A549 (cell line): ENCODE measurements around the gene MBNL3. TPM values are rescaled to one million over a fixed set of nuclear protein-coding genes. Genes with fewer than 3 reads are reported as not detected.

Source experiments
- ATAC-seq, 2 experiments: fragments of 200-7000 bp in 1 of 2; fragments of >200 bp in 1 of 2; cut with Nextera tagmentation in 1 of 2; cut with Tn5 transposase in 1 of 2; 3 replicates each; pipeline versions ENCODE4 v1.8.0 to v1.9.1; 2018 to 2020; ENCODE audit warnings: mild to moderate bottlenecking in 1 of 2, moderate library complexity in 1 of 2
- CTCF ChIA-PET: fragments of 300-600 bp; sonication (Branson Sonifier 250); formaldehyde crosslinking; extraction: SDS; loops from one replicate; lab custom pipeline; 2021; ENCODE audit warnings: antibody characterized with exemption, inconsistent platforms; lab: Yijun Ruan, JAX
- POLR2A ChIA-PET: fragments of 350-600 bp; formaldehyde crosslinking; extraction: SDS; loops from one replicate; lab custom pipeline; 2021; ENCODE audit warnings: antibody characterized with exemption, inconsistent platforms; lab: Yijun Ruan, JAX
- DNase-seq, 2 experiments: peaks; one replicate each; pipeline versions ENCODE4 v3.0.0 to v3.0.0-alpha.2; 2011 to 2016; ENCODE audit warnings: low read depth in 1 of 2, low spot score in 1 of 2
- FAIRE-seq: peaks from 2 replicates; lab custom pipeline; 2011; peaks lifted over from hg19 to GRCh38; lab: Jason Lieb, UNC
- H3K27ac ChIP-seq, 2 experiments: fragments of >200 bp; sonication (Bioruptor Twin); formaldehyde crosslinking; 3 replicates each; pipeline ENCODE4 v1.5.1; 2016 to 2017
- H3K4me1 ChIP-seq: fragments of >200 bp; sonication (Bioruptor Twin); formaldehyde crosslinking; 3 replicates; pipeline ENCODE4 v1.6.1; 2016
- H3K4me2 ChIP-seq: fragments of >200 bp; sonication (Bioruptor Twin); formaldehyde crosslinking; 3 replicates; pipeline ENCODE4 v1.6.1; 2016
- H3K4me3 ChIP-seq: fragments of >200 bp; sonication (Bioruptor Twin); formaldehyde crosslinking; 3 replicates; pipeline ENCODE4 v1.5.1; 2016
- H3K9me3 ChIP-seq: fragments of >200 bp; sonication (Bioruptor Twin); formaldehyde crosslinking; 3 replicates; pipeline ENCODE4 v1.6.1; 2016
- BHLHE40 ChIP-seq: IDR thresholded peaks from 2 replicates; pipeline ENCODE4 v1.6.1; 2012; ENCODE audit warnings: low read depth, low read length, inconsistent platforms
- CBX8 ChIP-seq: fragments of 200-600 bp; sonication (generic); IDR thresholded peaks from 2 replicates; pipeline ENCODE4 v1.6.1; 2016
- CHD2 ChIP-seq: fragments of 150-350 bp; IDR thresholded peaks from 2 replicates; pipeline ENCODE4 v1.6.1; 2014; ENCODE audit warnings: low read length; ENCODE audit not compliant: partially characterized antibody
- CHD4 ChIP-seq: fragments of 200-600 bp; sonication (generic); IDR thresholded peaks from 2 replicates; pipeline ENCODE4 v1.6.1; 2016; ENCODE audit warnings: antibody characterized with exemption, mild to moderate bottlenecking, borderline replicate concordance
- EHF ChIP-seq: fragments of 250-450 bp; sonication (Bioruptor Pico); IDR thresholded peaks from 2 replicates; pipeline ENCODE4 v1.5.0; 2020; ENCODE audit warnings: mild to moderate bottlenecking
- EP300 ChIP-seq, 2 experiments: fragments of >200 bp; sonication (Bioruptor Twin); formaldehyde crosslinking; IDR thresholded peaks; 2 replicates in 1 of 2; 3 replicates in 1 of 2; pipeline ENCODE4 v1.6.1; 2016 to 2017
- FOSB ChIP-seq: fragments of 250-450 bp; sonication (Bioruptor Pico); IDR thresholded peaks from 2 replicates; pipeline ENCODE4 v1.5.0; 2020; ENCODE audit warnings: mild to moderate bottlenecking, moderate library complexity
- FOSL2 ChIP-seq, 2 experiments: fragments of 450-650 bp in 1 of 2; fragments of >200 bp in 1 of 2; sonication (Bioruptor Twin) in 1 of 2; formaldehyde crosslinking; IDR thresholded peaks; 2 replicates each; pipeline versions ENCODE4 v1.5.0 to v1.6.1; 2016 to 2020; ENCODE audit warnings: mild to moderate bottlenecking in 1 of 2, moderate library complexity in 1 of 2
- GATA3 ChIP-seq: IDR thresholded peaks from 2 replicates; pipeline ENCODE4 v1.6.1; 2012; ENCODE audit warnings: borderline replicate concordance
- HMGXB4 ChIP-seq: fragments of 250-450 bp; sonication (Bioruptor Pico); IDR thresholded peaks from 2 replicates; pipeline ENCODE4 v1.5.0; 2021; ENCODE audit warnings: mild to moderate bottlenecking, moderate library complexity, borderline replicate concordance
- HOXA7 ChIP-seq: fragments of 250-450 bp; sonication (Bioruptor Pico); IDR thresholded peaks from 2 replicates; pipeline ENCODE4 v1.5.0; 2020; ENCODE audit warnings: mild to moderate bottlenecking, moderate library complexity
- HOXB13 ChIP-seq: fragments of 250-450 bp; sonication (Bioruptor Pico); IDR thresholded peaks from 2 replicates; pipeline ENCODE4 v1.5.0; 2020; ENCODE audit warnings: low read depth, mild to moderate bottlenecking, moderate library complexity
- JUN ChIP-seq, 2 experiments: fragments of >200 bp; sonication (Bioruptor Twin); formaldehyde crosslinking; IDR thresholded peaks; 2 replicates in 1 of 2; 3 replicates in 1 of 2; pipeline ENCODE4 v1.6.1; 2016 to 2017
- KDM5A ChIP-seq: fragments of 200-600 bp; sonication (generic); IDR thresholded peaks from 2 replicates; pipeline ENCODE4 v1.6.1; 2016; ENCODE audit warnings: antibody characterized with exemption, mild to moderate bottlenecking
- MAFK ChIP-seq: fragments of 450-650 bp; IDR thresholded peaks from 2 replicates; pipeline ENCODE4 v1.6.1; 2014; ENCODE audit not compliant: partially characterized antibody
- MAX ChIP-seq: IDR thresholded peaks from 2 replicates; pipeline ENCODE4 v1.6.1; 2012
- NR3C1 ChIP-seq: fragments of >200 bp; sonication (Bioruptor Twin); formaldehyde crosslinking; IDR thresholded peaks from 3 replicates; pipeline ENCODE4 v1.6.1; 2017
- PHF8 ChIP-seq: fragments of 200-600 bp; sonication (generic); IDR thresholded peaks from 2 replicates; pipeline ENCODE4 v1.6.1; 2016; ENCODE audit warnings: low read depth, mild to moderate bottlenecking, antibody characterized with exemption, moderate library complexity, borderline replicate concordance
- RAD21 ChIP-seq, 2 experiments: fragments of >200 bp in 1 of 2; sonication (Bioruptor Twin) in 1 of 2; formaldehyde crosslinking in 1 of 2; IDR thresholded peaks in 1 of 2; conservative IDR thresholded peaks in 1 of 2; 2 replicates in 1 of 2; 3 replicates in 1 of 2; pipeline ENCODE4 v1.6.1; 2012 to 2018; ENCODE audit warnings: inconsistent platforms in 1 of 2
- RNF2 ChIP-seq: fragments of 200-600 bp; sonication (generic); IDR thresholded peaks from 2 replicates; pipeline ENCODE4 v1.6.1; 2016; ENCODE audit warnings: low read depth, mild to moderate bottlenecking, antibody characterized with exemption, moderate library complexity, borderline replicate concordance
- ZC3H11A ChIP-seq: fragments of 450-650 bp; IDR thresholded peaks from 2 replicates; pipeline ENCODE4 v1.6.1; 2014; ENCODE audit warnings: antibody characterized with exemption, mild to moderate bottlenecking
- ZFP36 ChIP-seq: fragments of 450-650 bp; IDR thresholded peaks from 2 replicates; pipeline ENCODE4 v1.6.1; 2014; ENCODE audit warnings: borderline replicate concordance; ENCODE audit not compliant: partially characterized antibody
- ZNF302 ChIP-seq: fragments of 250-450 bp; sonication (Bioruptor Pico); IDR thresholded peaks from 2 replicates; pipeline ENCODE4 v1.9.0; 2021; ENCODE audit warnings: inconsistent platforms, mild to moderate bottlenecking, moderate library complexity
- WGBS: methylation state at CpG from one replicate; pipeline ENCODE4 v1.1.6; 2017; ENCODE audit errors: missing lambda C conversion rate; 5-methylcytosine and 5-hydroxymethylcytosine counted together
- polyA plus RNA-seq, 4 experiments: library from polyadenylated mRNA; depleted of rRNA in 3 of 4; stranded (reverse); fragments of >200 nt; fragmentation: RNase III in 1 of 4; extraction: RNeasy Plus Mini Kit Qiagen cat#74134 plus additional on column Dnase treatment in 1 of 4; gene quantifications; 2 replicates in 3 of 4; 3 replicates in 1 of 4; pipeline ENCODE4 v1.2.3, GENCODE V29; 2011 to 2017
- TF ChIP-seq, protein P1 (sequence below): fragments of >200 bp; sonication (Bioruptor Twin); formaldehyde crosslinking; IDR thresholded peaks from 3 replicates; pipeline ENCODE4 v1.6.1; 2016
- TF ChIP-seq, protein P2 (sequence below): fragments of 200-600 bp; sonication (generic); IDR thresholded peaks from 2 replicates; pipeline ENCODE4 v1.6.1; 2016; ENCODE audit warnings: antibody characterized with exemption, mild to moderate bottlenecking, moderate library complexity
- TF ChIP-seq, protein P3 (sequence below): IDR thresholded peaks from 2 replicates; pipeline ENCODE4 v1.6.1; 2012

MBNL3 gene
- polyA plus RNA-seq, 2 of the 4 experiments (the other 2 are of a cell fraction) = not detected

- TF ChIP-seq HOXB13 (no peak), HOXA7 (CRISPR knock-in tag) (no peak), BHLHE40 (no peak), RAD21 (conservative IDR thresholded peaks at IDR 0.05 in 1 of 2, IDR thresholded peaks at IDR 0.05 in 1 of 2) (no peak), RNF2 (no peak), CHD4 (no peak), KDM5A (no peak)
- TF ChIP-seq, protein P1, sequence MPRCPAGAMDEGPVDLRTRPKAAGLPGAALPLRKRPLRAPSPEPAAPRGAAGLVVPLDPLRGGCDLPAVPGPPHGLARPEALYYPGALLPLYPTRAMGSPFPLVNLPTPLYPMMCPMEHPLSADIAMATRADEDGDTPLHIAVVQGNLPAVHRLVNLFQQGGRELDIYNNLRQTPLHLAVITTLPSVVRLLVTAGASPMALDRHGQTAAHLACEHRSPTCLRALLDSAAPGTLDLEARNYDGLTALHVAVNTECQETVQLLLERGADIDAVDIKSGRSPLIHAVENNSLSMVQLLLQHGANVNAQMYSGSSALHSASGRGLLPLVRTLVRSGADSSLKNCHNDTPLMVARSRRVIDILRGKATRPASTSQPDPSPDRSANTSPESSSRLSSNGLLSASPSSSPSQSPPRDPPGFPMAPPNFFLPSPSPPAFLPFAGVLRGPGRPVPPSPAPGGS = no peak
- TF ChIP-seq, all 56 proteins: peak for 0
Measured at GRCh38 chrX:132442691-132443090, 46.1 kb downstream of the MBNL3 start (continued).

- no peak for ATAC-seq
- no peak for DNase-seq
- Histone ChIP-seq H3K4me1 (no peaks in the 10 kb centered on the region), H3K4me2 (no peak overlapping the region), H3K27ac (no peak overlapping the region), H3K9me3 (no peaks in the 10 kb centered on the region), H3K4me3 (no peak overlapping the region)
- ChIA-PET POLR2A (no interaction called here), CTCF (no interaction called here)
- no peak for TF ChIP-seq MAX
- TF ChIP-seq GATA3 = no peak
- TF ChIP-seq RNF2 = no peak
- TF ChIP-seq ZFP36 = no peak
- TF ChIP-seq JUN (IDR thresholded peaks at IDR 0.05) = no peak
- no peak for TF ChIP-seq KDM5A
- no peak for TF ChIP-seq FOSB (CRISPR knock-in tag)
- TF ChIP-seq CHD2 = no peak
- FAIRE-seq = no peak
- WGBS = 4% methylated on average over 1 of the region's 1 CpG
Measured at GRCh38 chrX:132435222-132435621, 53.6 kb downstream of the MBNL3 start.

DNA sequence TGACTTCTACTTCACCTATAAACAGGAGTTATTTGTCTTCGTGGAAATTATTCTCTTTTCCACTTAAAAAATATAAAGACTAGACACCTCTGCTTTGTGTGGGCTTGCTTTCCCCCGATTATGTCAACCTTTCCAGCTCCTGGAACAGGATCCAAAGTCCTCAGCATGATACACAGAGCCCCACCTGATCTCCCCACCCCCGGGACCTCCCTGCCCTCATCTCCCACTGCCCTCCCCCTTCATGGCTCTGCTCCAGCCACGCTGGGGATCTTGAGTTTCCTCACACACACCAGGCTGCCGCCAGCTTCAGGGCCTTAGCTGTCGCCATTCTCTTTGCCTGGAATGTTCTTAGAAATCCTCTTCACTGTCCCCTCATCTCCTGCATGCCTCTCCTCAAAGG is 55.3 kb downstream of the MBNL3 start:
- WGBS = 1% methylated on average over 5 of the region's 6 CpGs
- no peak overlapping the region for H3K27ac ChIP-seq
- H3K9me3 ChIP-seq = no peaks in the 10 kb centered on the region
- POLR2A ChIA-PET = no interaction called here
- H3K4me1 ChIP-seq = no peaks in the 10 kb centered on the region
- FAIRE-seq (no peak), ATAC-seq (no peak), DNase-seq (no peak)
- CTCF ChIA-PET = no interaction called here
- TF ChIP-seq CHD2 (no peak), HMGXB4 (CRISPR knock-in tag) (no peak), MAFK (no peak), CBX8 (no peak), ZNF302 (CRISPR knock-in tag) (no peak), EHF (CRISPR knock-in tag) (no peak), EP300 (IDR thresholded peaks at IDR 0.05) (no peak), FOSL2 (IDR thresholded peaks at IDR 0.05) (no peak), FOSL2 (CRISPR knock-in tag; IDR thresholded peaks at IDR 0.05) (no peak), BHLHE40 (no peak), ZC3H11A (no peak), PHF8 (no peak), RAD21 (conservative IDR thresholded peaks at IDR 0.05 in 1 of 2, IDR thresholded peaks at IDR 0.05 in 1 of 2) (no peak), NR3C1 (no peak)
- TF ChIP-seq, protein P2, sequence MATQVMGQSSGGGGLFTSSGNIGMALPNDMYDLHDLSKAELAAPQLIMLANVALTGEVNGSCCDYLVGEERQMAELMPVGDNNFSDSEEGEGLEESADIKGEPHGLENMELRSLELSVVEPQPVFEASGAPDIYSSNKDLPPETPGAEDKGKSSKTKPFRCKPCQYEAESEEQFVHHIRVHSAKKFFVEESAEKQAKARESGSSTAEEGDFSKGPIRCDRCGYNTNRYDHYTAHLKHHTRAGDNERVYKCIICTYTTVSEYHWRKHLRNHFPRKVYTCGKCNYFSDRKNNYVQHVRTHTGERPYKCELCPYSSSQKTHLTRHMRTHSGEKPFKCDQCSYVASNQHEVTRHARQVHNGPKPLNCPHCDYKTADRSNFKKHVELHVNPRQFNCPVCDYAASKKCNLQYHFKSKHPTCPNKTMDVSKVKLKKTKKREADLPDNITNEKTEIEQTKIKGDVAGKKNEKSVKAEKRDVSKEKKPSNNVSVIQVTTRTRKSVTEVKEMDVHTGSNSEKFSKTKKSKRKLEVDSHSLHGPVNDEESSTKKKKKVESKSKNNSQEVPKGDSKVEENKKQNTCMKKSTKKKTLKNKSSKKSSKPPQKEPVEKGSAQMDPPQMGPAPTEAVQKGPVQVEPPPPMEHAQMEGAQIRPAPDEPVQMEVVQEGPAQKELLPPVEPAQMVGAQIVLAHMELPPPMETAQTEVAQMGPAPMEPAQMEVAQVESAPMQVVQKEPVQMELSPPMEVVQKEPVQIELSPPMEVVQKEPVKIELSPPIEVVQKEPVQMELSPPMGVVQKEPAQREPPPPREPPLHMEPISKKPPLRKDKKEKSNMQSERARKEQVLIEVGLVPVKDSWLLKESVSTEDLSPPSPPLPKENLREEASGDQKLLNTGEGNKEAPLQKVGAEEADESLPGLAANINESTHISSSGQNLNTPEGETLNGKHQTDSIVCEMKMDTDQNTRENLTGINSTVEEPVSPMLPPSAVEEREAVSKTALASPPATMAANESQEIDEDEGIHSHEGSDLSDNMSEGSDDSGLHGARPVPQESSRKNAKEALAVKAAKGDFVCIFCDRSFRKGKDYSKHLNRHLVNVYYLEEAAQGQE = no peak
- TF ChIP-seq, protein P3, sequence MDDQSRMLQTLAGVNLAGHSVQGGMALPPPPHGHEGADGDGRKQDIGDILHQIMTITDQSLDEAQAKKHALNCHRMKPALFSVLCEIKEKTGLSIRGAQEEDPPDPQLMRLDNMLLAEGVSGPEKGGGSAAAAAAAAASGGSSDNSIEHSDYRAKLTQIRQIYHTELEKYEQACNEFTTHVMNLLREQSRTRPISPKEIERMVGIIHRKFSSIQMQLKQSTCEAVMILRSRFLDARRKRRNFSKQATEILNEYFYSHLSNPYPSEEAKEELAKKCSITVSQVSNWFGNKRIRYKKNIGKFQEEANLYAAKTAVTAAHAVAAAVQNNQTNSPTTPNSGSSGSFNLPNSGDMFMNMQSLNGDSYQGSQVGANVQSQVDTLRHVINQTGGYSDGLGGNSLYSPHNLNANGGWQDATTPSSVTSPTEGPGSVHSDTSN = no peak
- no peak overlapping the region for H3K4me2 ChIP-seq
- no peak overlapping the region for H3K4me3 ChIP-seq
